ENCODE results near the gene ARHGAP20. TPM values are rescaled to one million over a fixed set of nuclear protein-coding genes. Genes with fewer than 3 reads are reported as not detected.
A peak's percentile ranks its signal among the peaks of the same experiment; 100 is the strongest.

The ARHGAP20 gene
- total and polyA plus RNA-seq, 8 donors = 4.4 to 47.8 (median 41.8) TPM

DNA sequence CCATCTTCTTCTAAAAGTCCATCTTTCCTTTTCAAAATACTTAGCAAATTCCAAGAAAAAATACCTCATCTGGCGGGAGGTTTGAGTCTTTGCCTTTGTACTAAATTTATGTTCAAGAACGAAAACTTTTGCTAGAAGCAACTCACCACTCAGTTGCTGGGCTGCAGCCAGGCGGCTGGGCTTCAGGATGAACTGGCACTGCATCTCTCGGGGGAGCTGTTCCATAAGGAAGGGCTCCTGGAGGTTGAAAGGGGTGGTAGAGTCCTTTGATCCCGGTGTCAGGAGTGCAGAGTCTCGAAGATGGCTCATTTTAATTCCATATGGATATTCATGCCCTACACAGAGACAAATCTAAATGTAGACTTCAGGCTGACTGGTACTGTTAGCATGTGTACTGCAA lies 105.8 kb downstream of the ARHGAP20 start:
- TF ChIP-seq, protein P1, sequence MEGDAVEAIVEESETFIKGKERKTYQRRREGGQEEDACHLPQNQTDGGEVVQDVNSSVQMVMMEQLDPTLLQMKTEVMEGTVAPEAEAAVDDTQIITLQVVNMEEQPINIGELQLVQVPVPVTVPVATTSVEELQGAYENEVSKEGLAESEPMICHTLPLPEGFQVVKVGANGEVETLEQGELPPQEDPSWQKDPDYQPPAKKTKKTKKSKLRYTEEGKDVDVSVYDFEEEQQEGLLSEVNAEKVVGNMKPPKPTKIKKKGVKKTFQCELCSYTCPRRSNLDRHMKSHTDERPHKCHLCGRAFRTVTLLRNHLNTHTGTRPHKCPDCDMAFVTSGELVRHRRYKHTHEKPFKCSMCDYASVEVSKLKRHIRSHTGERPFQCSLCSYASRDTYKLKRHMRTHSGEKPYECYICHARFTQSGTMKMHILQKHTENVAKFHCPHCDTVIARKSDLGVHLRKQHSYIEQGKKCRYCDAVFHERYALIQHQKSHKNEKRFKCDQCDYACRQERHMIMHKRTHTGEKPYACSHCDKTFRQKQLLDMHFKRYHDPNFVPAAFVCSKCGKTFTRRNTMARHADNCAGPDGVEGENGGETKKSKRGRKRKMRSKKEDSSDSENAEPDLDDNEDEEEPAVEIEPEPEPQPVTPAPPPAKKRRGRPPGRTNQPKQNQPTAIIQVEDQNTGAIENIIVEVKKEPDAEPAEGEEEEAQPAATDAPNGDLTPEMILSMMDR (IDR thresholded peaks at IDR 0.05) = no peak

DNA sequence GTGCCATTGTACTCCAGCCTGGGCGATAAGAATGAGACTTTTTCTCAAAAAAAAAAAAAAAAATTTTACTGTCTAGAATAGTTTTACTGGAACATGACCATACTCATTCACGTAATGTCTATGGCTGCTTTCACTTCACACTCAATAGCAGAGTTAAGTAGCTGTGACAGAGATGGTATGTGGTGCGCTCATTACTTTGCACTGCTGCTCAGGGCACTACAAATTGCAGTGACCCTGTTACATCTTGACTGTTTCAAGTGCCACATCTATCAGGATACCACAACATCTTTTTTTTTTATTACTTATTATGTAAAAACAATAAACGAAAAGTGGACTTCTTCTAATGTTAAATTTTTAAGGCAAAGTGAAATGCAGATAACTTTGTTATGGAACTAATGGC lies 110.3 kb downstream of the ARHGAP20 start:
- no peak overlapping the region for H3K4me3 ChIP-seq
- peaks cover 0 to 19% of the 10 kb centered on the region in 2 donors for H3K9me3 ChIP-seq
- H3K4me1 ChIP-seq = no peaks in the 10 kb centered on the region
- no peaks in the 10 kb centered on the region for H3K36me3 ChIP-seq
- DNase-seq (peak in 2 of 4 donors; percentile 46 to 63), ATAC-seq (no peak)
- no peaks in the 10 kb centered on the region for H3K27me3 ChIP-seq
- H3K27ac ChIP-seq = no peak overlapping the region
- TF ChIP-seq, protein P1 (IDR thresholded peaks at IDR 0.05) = no peak
- intact Hi-C loops (cut with DNase I) = no loop called here

More for the DNA sequence above, 105.8 kb downstream of the ARHGAP20 start:
- Histone ChIP-seq H3K9me3 (no peaks in the 10 kb centered on the region), H3K36me3 (no peaks in the 10 kb centered on the region), H3K4me3 (no peak overlapping the region), H3K4me1 (no peaks in the 10 kb centered on the region), H3K27me3 (no peaks in the 10 kb centered on the region), H3K27ac (no peak overlapping the region)
- no peak for ATAC-seq
- intact Hi-C loops (cut with DNase I) = no loop called here
- no peak for DNase-seq

DNA sequence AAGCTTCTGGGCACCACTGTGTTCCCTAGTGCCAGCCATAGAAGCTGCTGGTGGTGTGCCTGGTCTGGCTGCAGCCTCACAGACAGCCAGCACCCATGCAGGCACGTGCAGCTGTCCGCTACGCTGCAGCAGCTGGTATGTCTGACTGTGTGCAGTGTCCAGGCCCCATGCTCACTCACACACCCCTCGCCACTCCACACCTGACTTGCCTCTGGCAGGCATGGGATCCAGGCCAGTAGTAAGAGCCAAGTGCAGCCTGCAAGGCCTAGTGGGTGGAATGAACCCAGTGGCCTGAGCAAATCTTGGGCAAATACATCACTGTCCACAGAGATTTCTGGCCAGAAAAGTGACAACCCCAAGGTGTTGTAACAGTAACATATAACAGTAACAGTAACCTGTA lies 111.9 kb downstream of the ARHGAP20 start:
- Histone ChIP-seq H3K36me3 (no peaks in the 10 kb centered on the region), H3K9me3 (peaks cover 0 to 19% of the 10 kb centered on the region in 2 donors), H3K27me3 (no peaks in the 10 kb centered on the region), H3K4me3 (no peak overlapping the region), H3K27ac (no peak overlapping the region), H3K4me1 (no peaks in the 10 kb centered on the region)
- intact Hi-C loops (cut with DNase I) = no loop called here
- DNase-seq = peak in 1 of 4 donors; percentile 28
- ATAC-seq = no peak
- TF ChIP-seq, protein P1 (IDR thresholded peaks at IDR 0.05) = no peak

DNA sequence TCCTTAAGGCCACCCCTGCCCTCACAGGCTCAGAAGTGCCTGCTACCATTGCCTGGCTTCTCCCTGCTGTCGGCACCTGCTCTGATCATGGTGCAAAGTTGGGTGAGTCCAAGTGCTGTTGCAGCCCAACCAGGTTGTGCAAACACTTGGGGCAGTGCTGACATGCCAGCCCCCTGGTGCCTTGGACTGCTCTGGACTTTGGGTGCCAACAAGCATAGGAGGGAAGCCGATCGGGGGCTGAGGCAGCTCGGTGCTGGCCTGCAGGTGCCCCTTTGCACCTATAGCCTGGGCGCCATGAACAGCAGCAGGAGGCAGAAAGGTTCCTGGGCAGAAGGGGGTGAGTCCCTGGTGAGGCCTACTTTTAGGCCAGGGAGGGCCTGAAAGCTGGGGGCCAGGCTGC lies 113.0 kb downstream of the ARHGAP20 start:
- peak in 1 of 4 donors; percentile 45 for DNase-seq
- TF ChIP-seq, protein P1 (IDR thresholded peaks at IDR 0.05) = no peak
- H3K9me3 ChIP-seq = peaks cover 0 to 19% of the 10 kb centered on the region in 2 donors

DNA sequence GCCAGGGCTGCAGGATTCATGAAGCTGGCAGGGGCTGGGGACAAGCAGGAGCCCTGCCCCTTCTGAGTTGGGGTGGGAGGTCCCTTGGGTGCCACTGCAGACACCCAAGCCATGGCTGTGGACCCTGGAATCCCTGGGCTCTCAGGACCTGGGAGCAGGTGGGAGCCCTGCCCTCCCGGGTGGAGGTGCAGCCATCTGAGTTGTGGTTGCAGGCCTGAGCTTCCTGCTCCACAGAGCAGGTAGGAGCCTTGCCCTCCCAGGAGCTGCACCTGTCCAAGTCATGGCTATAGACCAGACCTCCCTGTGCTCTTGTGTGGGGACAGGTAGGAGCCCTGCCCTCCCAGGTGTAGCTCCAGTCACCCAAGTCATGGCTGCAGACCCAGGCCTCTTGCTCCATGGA lies 113.5 kb downstream of the ARHGAP20 start:
- intact Hi-C loops (cut with DNase I) = no loop called here
- no peaks in the 10 kb centered on the region for H3K36me3 ChIP-seq
- TF ChIP-seq, protein P1 (IDR thresholded peaks at IDR 0.05) = no peak
- H3K27ac ChIP-seq = no peak overlapping the region
- H3K27me3 ChIP-seq = no peaks in the 10 kb centered on the region
- ATAC-seq (no peak), DNase-seq (peak in 1 of 4 donors; percentile 40)
- H3K9me3 ChIP-seq = peaks cover 0 to 19% of the 10 kb centered on the region in 2 donors
- H3K4me1 ChIP-seq = no peaks in the 10 kb centered on the region
- no peak overlapping the region for H3K4me3 ChIP-seq

More for the DNA sequence above, 113.0 kb downstream of the ARHGAP20 start:
- H3K4me1 ChIP-seq = no peaks in the 10 kb centered on the region
- H3K4me3 ChIP-seq = no peak overlapping the region
- intact Hi-C loops (cut with DNase I) = no loop called here
- no peaks in the 10 kb centered on the region for H3K27me3 ChIP-seq
- ATAC-seq = no peak
- no peak overlapping the region for H3K27ac ChIP-seq
- H3K36me3 ChIP-seq = no peaks in the 10 kb centered on the region

Data from left lung (tissue), 10 donors.